Measurements from ENCODE around the gene FOXF1. TPM values are rescaled to one million over a fixed set of nuclear protein-coding genes. Genes with fewer than 3 reads are reported as not detected.

FOXF1 gene
- total RNA-seq, 4 donors from 2014 or later = 0.29 to 4.9 (median 2.0) TPM

DNA sequence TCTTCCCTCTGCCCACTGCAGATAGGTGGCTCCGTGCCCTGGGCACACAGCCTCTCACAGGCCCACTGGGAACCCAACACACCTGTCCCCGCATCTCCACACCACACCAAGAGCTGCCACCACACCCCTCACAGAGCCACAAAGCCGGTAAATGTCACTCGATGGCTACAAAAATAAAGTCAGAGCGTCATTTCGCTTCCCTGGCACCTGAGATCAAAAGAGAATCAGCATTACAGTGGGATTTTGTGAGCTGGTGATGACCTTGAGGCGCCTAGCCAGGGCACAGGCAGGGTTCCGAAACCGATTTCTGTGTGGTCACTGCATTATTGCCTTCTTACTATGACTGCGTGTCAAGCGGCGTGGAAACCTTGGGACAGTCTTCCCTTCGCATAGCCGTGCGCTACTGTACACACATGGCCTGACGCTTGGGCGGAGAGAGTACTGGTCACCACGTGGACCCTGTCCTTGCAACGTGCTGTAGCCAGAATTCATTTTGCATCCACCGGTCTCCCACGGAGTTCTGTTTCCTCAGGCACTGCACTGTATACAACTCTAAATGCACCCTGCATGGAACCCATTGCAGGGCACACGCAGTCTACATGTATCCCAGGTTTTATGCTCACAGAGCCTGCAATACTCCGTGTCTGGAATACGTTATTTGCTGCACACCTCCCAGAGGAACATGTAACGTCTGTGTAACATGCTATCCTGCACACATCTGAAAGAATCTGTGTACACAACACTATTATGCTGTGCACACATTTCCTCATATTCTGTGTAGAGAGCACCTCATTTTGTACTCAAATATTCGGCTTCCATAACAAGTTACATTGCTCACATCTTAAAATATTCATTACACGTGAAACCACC lies 5.8 kb upstream of the FOXF1 start:
- no peak for DNase-seq
- no peak overlapping the region for H3K4me3 ChIP-seq
- peaks cover 32 to 68% of the 10 kb centered on the region in 2 donors for H3K27me3 ChIP-seq
- intact Hi-C loops (cut with DNase I; ENCODE audit: low total_unique reads) = no loop called here
- H3K36me3 ChIP-seq = no peaks in the 10 kb centered on the region
- TF ChIP-seq, protein P1, sequence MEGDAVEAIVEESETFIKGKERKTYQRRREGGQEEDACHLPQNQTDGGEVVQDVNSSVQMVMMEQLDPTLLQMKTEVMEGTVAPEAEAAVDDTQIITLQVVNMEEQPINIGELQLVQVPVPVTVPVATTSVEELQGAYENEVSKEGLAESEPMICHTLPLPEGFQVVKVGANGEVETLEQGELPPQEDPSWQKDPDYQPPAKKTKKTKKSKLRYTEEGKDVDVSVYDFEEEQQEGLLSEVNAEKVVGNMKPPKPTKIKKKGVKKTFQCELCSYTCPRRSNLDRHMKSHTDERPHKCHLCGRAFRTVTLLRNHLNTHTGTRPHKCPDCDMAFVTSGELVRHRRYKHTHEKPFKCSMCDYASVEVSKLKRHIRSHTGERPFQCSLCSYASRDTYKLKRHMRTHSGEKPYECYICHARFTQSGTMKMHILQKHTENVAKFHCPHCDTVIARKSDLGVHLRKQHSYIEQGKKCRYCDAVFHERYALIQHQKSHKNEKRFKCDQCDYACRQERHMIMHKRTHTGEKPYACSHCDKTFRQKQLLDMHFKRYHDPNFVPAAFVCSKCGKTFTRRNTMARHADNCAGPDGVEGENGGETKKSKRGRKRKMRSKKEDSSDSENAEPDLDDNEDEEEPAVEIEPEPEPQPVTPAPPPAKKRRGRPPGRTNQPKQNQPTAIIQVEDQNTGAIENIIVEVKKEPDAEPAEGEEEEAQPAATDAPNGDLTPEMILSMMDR (IDR thresholded peaks at IDR 0.05) = no peak
- TF ChIP-seq POLR2A (IDR thresholded peaks at IDR 0.05) = no peak
- peaks cover 0 to 23% of the 10 kb centered on the region in 2 donors for H3K4me1 ChIP-seq
- no peaks in the 10 kb centered on the region for H3K9me3 ChIP-seq
- no peak overlapping the region for H3K27ac ChIP-seq

DNA sequence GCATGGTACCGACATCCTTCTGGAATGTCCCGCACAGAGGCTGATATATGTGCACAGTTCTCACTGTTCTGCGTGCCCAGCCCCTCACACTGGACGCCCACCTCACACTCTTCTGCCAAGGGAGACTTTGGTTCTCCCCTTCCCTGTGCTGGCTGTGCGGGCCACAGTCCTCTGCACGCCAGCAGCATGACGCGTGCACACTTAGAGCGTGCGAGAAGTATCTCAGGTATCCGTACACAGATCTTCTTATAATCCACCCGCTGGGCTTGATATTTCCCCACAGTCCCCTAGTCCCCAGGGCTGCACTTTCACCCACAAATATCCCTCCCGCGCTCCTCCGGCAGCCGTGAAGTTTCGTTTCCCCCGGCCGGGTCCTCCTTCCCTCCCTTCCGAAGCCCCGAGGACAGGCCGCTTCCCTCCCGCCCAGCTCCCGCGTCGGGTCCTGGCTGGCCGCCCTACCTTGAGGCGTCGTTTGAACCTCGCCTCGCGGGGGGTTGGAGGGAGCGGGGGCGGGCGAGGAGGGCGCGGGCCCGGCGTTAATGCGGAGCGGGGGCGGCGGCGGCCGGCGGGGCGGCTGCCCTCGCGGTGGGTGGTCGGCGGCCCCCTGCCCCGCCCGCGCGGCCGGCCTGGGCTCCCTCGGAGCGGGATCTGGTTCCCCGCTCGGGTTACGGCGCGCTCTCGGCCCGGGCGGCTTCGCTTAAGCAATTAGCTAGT lies 5.0 kb upstream of the FOXF1 start:
- Histone ChIP-seq H3K27me3 (peaks cover 26 to 67% of the 10 kb centered on the region in 2 donors), H3K36me3 (no peaks in the 10 kb centered on the region), H3K4me3 (peak overlapping the region in 1 of 2 donors; percentile 6), H3K27ac (no peak overlapping the region), H3K4me1 (peaks cover 0 to 24% of the 10 kb centered on the region in 2 donors), H3K9me3 (no peaks in the 10 kb centered on the region)
- no peak for DNase-seq
- TF ChIP-seq, protein P1 (IDR thresholded peaks at IDR 0.05) = no peak
- TF ChIP-seq POLR2A (IDR thresholded peaks at IDR 0.05) = no peak
- intact Hi-C loops (cut with DNase I; ENCODE audit: low total_unique reads) = no loop called here

DNA sequence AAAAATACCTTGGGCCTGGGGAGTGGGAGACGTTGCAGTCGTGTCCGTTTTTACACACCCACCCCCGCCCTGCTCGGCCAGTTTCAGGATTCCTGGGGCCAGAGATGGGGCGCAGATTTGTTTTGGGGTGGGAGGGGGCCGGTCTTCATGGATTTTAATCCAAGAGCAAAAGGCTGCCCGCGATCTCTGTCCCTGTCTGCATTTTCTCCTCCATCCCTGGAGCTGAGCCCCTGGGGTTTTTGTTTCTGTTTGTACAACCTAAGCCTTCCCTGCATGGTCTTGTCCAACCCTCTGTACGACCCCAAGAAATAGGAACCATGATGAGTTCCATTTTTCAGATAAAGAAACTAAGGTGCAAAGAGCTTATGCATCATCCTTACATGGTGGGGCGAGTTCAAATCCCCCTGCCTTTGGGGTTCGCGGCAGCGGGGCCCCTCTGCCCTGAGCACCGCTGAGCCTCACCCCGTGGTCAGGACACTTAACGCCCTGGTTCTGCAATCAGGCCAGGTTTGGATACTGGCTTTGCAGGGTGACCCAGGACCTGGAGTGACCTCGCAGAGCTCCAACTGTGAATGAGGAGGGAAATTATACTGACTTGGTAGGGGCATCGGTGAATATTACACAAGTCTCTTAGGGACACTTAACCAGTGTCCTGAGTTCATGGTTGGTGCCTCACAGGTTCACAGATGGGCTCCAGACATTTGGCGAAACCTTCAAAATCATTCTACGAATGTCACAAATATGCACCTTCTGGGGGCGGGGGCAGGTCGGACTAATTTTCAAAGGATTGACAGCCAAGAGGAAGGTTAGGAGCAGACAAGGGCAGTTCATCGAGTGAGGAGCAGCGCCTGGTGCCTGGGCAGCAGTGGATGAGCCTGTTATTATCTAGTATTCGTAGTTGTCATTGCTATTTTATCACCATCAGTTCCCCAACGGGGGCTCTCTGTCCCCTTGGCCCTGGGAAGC lies 4.1 kb upstream of the FOXF1 start:
- intact Hi-C loops (cut with DNase I; ENCODE audit: low total_unique reads) = no loop called here
- no peaks in the 10 kb centered on the region for H3K36me3 ChIP-seq
- no peak for DNase-seq
- H3K4me1 ChIP-seq = peaks cover 0 to 33% of the 10 kb centered on the region in 2 donors
- H3K27me3 ChIP-seq = peaks cover 24 to 60% of the 10 kb centered on the region in 2 donors
- H3K4me3 ChIP-seq = no peak overlapping the region
- TF ChIP-seq, protein P1 (IDR thresholded peaks at IDR 0.05) = no peak
- TF ChIP-seq POLR2A (IDR thresholded peaks at IDR 0.05) = no peak
- no peaks in the 10 kb centered on the region for H3K9me3 ChIP-seq
- H3K27ac ChIP-seq = no peak overlapping the region

DNA sequence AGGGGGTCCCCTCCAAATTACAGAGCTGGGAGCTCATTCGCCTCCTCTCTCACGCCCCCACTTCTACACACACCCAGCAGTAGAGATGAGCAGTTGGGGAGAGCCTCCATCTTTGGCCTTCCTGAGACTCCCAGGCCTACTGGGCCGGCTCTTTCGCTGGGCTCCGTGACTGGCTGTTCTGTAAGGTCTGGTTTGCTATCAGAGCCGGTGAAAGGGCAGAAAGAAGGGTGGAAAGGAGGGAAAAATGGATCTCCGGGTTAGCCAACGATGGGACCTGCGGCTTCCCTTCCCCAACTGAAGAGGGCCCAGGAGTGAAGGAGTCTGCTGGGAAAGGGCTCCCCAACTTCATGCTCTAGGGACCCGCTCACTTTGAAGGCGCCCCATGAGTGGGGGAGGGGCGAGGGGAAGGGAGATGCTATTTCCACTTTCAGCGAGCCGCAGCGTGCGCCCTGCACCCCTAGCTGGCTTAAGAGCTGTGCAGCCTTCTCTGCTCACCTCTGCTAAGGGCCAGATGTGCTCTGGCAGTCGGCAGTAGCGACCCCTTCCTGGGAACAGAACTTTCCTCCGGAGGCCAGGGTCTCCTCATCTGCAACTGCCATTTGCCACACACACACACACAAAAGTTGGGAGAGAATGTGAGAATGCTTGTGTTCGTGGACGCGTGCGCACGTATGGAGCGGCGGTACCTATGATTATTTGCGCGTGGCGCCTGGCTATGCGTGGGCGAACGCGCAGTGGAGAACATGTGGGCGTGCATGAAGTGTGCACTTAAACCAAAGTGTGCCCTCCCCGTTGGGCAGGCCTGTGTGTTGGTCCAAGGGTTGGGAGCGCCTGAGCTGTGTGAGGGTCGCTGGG lies 2.9 kb upstream of the FOXF1 start:
- H3K36me3 ChIP-seq = no peaks in the 10 kb centered on the region
- DNase-seq = no peak
- no peak overlapping the region for H3K27ac ChIP-seq
- peak overlapping the region in 1 of 2 donors; percentile 50 for H3K4me3 ChIP-seq
- H3K9me3 ChIP-seq = no peaks in the 10 kb centered on the region
- H3K4me1 ChIP-seq = peaks cover 0 to 33% of the 10 kb centered on the region in 2 donors
- intact Hi-C loops (cut with DNase I; ENCODE audit: low total_unique reads) = no loop called here
- peaks cover 24 to 52% of the 10 kb centered on the region in 2 donors for H3K27me3 ChIP-seq
- TF ChIP-seq, protein P1 (IDR thresholded peaks at IDR 0.05) = no peak
- TF ChIP-seq POLR2A (IDR thresholded peaks at IDR 0.05) = no peak

Measured in uterus (tissue), 4 donors.